Activated naive CD8-positive, alpha-beta T cell treated with anti-CD3 and anti-CD28 coated beads, Interleukin-2, amount 10 ng/mL, durations not matched to agents 7 days and 5 days (primary cell): ENCODE measurements around the gene CYP4F3. TPM values are rescaled to one million over a fixed set of nuclear protein-coding genes. Genes with fewer than 3 reads are reported as not detected.
"Not testable (repeated sequence)": the region's sequence is repeated elsewhere in the genome, so short reads cannot be mapped to it uniquely, and the experiment has no call there.

Source experiments
- ATAC-seq: fragments of 150-1000 bp; cut with Tn5 transposase; one replicate; pipeline ENCODE4 v1.10.0; 2021; ENCODE audit warnings: low read depth, moderate library complexity
- POLR2A ChIA-PET: fragments of 350-600 bp; sonication (Branson Sonifier 250); formaldehyde crosslinking; loops from one replicate; lab custom pipeline; 2021; ENCODE audit warnings: antibody characterized with exemption; lab: Charles Lee
- DNase-seq: peaks from one replicate; pipeline ENCODE4 v3.0.0; 2021
- H3K27ac Mint-ChIP-seq: one replicate; pipeline ENCODE4 v1.8.0; 2022; ENCODE audit warnings: mild to moderate bottlenecking, mixed read lengths
- H3K27me3 Mint-ChIP-seq: one replicate; pipeline ENCODE4 v1.8.0; 2022; ENCODE audit warnings: mild to moderate bottlenecking, moderate library complexity, mixed read lengths
- H3K36me3 Mint-ChIP-seq: one replicate; pipeline ENCODE4 v1.8.0; 2021; ENCODE audit warnings: mild to moderate bottlenecking, mixed read lengths
- H3K4me1 Mint-ChIP-seq: one replicate; pipeline ENCODE4 v1.8.0; 2021; ENCODE audit warnings: mixed read lengths
- H3K4me3 Mint-ChIP-seq: one replicate; pipeline ENCODE4 v1.8.0; 2022; ENCODE audit warnings: mild to moderate bottlenecking, moderate library complexity, mixed read lengths
- H3K9me3 Mint-ChIP-seq: one replicate; pipeline ENCODE4 v1.8.0; 2021; ENCODE audit warnings: mixed read lengths
- total RNA-seq, 2 experiments: library from RNA; stranded (reverse); gene quantifications; one replicate each; pipeline ENCODE4 v1.2.3, GENCODE V29; 2021

CYP4F3 gene
- total RNA-seq, 2 experiments from 2014 or later, result not detected

GRCh38 chr19:15666883-15667282 lies 26.2 kb downstream of the CYP4F3 start:
- no peaks in the 10 kb centered on the region for H3K36me3 Mint-ChIP-seq
- no peaks in the 10 kb centered on the region for H3K4me1 Mint-ChIP-seq
- no peaks in the 10 kb centered on the region for H3K27me3 Mint-ChIP-seq
- no peak overlapping the region for H3K4me3 Mint-ChIP-seq
- DNase-seq, result no peak
- no peaks in the 10 kb centered on the region for H3K9me3 Mint-ChIP-seq
- no peak overlapping the region for H3K27ac Mint-ChIP-seq
- POLR2A ChIA-PET, result no interaction called here
- no peak for ATAC-seq

- Mint-ChIP-seq H3K9me3 (no peaks in the 10 kb centered on the region), H3K27ac (no peak overlapping the region), H3K4me3 (no peak overlapping the region), H3K27me3 (no peaks in the 10 kb centered on the region), H3K36me3 (no peaks in the 10 kb centered on the region), H3K4me1 (peaks cover under 1% of the 10 kb centered on the region)
- DNase-seq (no peak), ATAC-seq (no peak)
- POLR2A ChIA-PET, result no interaction called here
Observed at GRCh38 chr19:15669440-15669839, 28.7 kb downstream of the CYP4F3 start.

GRCh38 chr19:15669891-15670290 lies 29.2 kb downstream of the CYP4F3 start:
- H3K36me3 Mint-ChIP-seq, result no peaks in the 10 kb centered on the region
- H3K27ac Mint-ChIP-seq, result no peak overlapping the region
- H3K4me1 Mint-ChIP-seq, result peaks cover 3% of the 10 kb centered on the region
- H3K4me3 Mint-ChIP-seq, result no peak overlapping the region
- no peaks in the 10 kb centered on the region for H3K27me3 Mint-ChIP-seq
- DNase-seq (no peak), ATAC-seq (no peak)
- H3K9me3 Mint-ChIP-seq, result no peaks in the 10 kb centered on the region
- POLR2A ChIA-PET, result no interaction called here

- Mint-ChIP-seq H3K4me1 (peaks cover 3% of the 10 kb centered on the region), H3K27me3 (no peaks in the 10 kb centered on the region), H3K27ac (no peak overlapping the region), H3K36me3 (no peaks in the 10 kb centered on the region), H3K9me3 (no peaks in the 10 kb centered on the region), H3K4me3 (no peak overlapping the region)
- POLR2A ChIA-PET, result no interaction called here
- DNase-seq, result no peak
- ATAC-seq, result no peak
Observed at GRCh38 chr19:15671237-15671821, 30.6 kb downstream of the CYP4F3 start.

GRCh38 chr19:15671891-15672579 lies 31.3 kb downstream of the CYP4F3 start:
- no peak for ATAC-seq
- no peak for DNase-seq
- Mint-ChIP-seq H3K36me3 (no peaks in the 10 kb centered on the region), H3K27me3 (no peaks in the 10 kb centered on the region), H3K4me1 (peaks cover 3% of the 10 kb centered on the region), H3K27ac (no peak overlapping the region), H3K4me3 (no peak overlapping the region), H3K9me3 (no peaks in the 10 kb centered on the region)
- POLR2A ChIA-PET, result no interaction called here

GRCh38 chr19:15672580-15673175 lies 32.0 kb downstream of the CYP4F3 start, which contains the start of gene CYP4F12:
Gene CYP4F12, plus strand, starts transcription at chr19:15673087. Its CDS starts 443 bp downstream, at chr19:15673530.
- DNase-seq, result no peak
- Mint-ChIP-seq H3K9me3 (no peaks in the 10 kb centered on the region), H3K4me1 (peaks cover 3% of the 10 kb centered on the region), H3K27me3 (no peaks in the 10 kb centered on the region), H3K4me3 (no peak within 1 kb of the TSS), H3K27ac (no peak within 1 kb of the TSS), H3K36me3 (no peaks in the 10 kb centered on the region)
- no peak for ATAC-seq
- POLR2A ChIA-PET, result no interaction called here

GRCh38 chr19:15673176-15673654 lies 32.5 kb downstream of the CYP4F3 start:
- Mint-ChIP-seq H3K27me3 (no peaks in the 10 kb centered on the region), H3K9me3 (no peaks in the 10 kb centered on the region), H3K36me3 (no peaks in the 10 kb centered on the region), H3K4me1 (peaks cover 3% of the 10 kb centered on the region), H3K27ac (no peak overlapping the region), H3K4me3 (no peak overlapping the region)
- DNase-seq (no peak), ATAC-seq (no peak)
- POLR2A ChIA-PET, result no interaction called here

- no peak for ATAC-seq
- Mint-ChIP-seq H3K27ac (no peak overlapping the region), H3K4me3 (no peak overlapping the region), H3K4me1 (peaks cover 3% of the 10 kb centered on the region), H3K27me3 (no peaks in the 10 kb centered on the region), H3K36me3 (no peaks in the 10 kb centered on the region), H3K9me3 (no peaks in the 10 kb centered on the region)
- POLR2A ChIA-PET, result no interaction called here
- DNase-seq, result no peak
Observed at GRCh38 chr19:15675560-15675959, 34.9 kb downstream of the CYP4F3 start.

GRCh38 chr19:15679089-15679488 lies 38.4 kb downstream of the CYP4F3 start:
- Mint-ChIP-seq H3K27me3 (no peaks in the 10 kb centered on the region), H3K36me3 (no peaks in the 10 kb centered on the region), H3K9me3 (no peaks in the 10 kb centered on the region), H3K4me3 (no peak overlapping the region), H3K4me1 (peaks cover 3% of the 10 kb centered on the region), H3K27ac (no peak overlapping the region)
- POLR2A ChIA-PET, result no interaction called here
- DNase-seq (no peak), ATAC-seq (no peak)

- H3K27ac Mint-ChIP-seq, H3K4me3 Mint-ChIP-seq, H3K9me3 Mint-ChIP-seq, ATAC-seq, H3K36me3 Mint-ChIP-seq, DNase-seq, H3K4me1 Mint-ChIP-seq, H3K27me3 Mint-ChIP-seq, POLR2A ChIA-PET: not testable (repeated sequence)
Observed at GRCh38 chr19:15679865-15680264, 39.2 kb downstream of the CYP4F3 start.

- no peaks in the 10 kb centered on the region for H3K36me3 Mint-ChIP-seq
- H3K27me3 Mint-ChIP-seq, result peaks cover 2% of the 10 kb centered on the region
- no peaks in the 10 kb centered on the region for H3K9me3 Mint-ChIP-seq
- ATAC-seq, result no peak
- H3K4me1 Mint-ChIP-seq, result no peaks in the 10 kb centered on the region
- H3K4me3 Mint-ChIP-seq, result no peak overlapping the region
- H3K27ac Mint-ChIP-seq, result no peak overlapping the region
- POLR2A ChIA-PET, result no interaction called here
- DNase-seq, result no peak
Observed at GRCh38 chr19:15680478-15681322, 40.0 kb downstream of the CYP4F3 start.

- Mint-ChIP-seq H3K27me3 (peaks cover 4% of the 10 kb centered on the region), H3K9me3 (peaks cover 1% of the 10 kb centered on the region), H3K4me3 (no peak overlapping the region), H3K4me1 (no peaks in the 10 kb centered on the region), H3K27ac (no peak overlapping the region), H3K36me3 (no peaks in the 10 kb centered on the region)
- POLR2A ChIA-PET, result no interaction called here
- no peak for ATAC-seq
- no peak for DNase-seq
Observed at GRCh38 chr19:15683411-15683810, 42.7 kb downstream of the CYP4F3 start.

GRCh38 chr19:15684828-15685227 lies 44.1 kb downstream of the CYP4F3 start:
- H3K27ac Mint-ChIP-seq, result no peak overlapping the region
- H3K4me1 Mint-ChIP-seq, result no peaks in the 10 kb centered on the region
- H3K9me3 Mint-ChIP-seq, result peaks cover 5% of the 10 kb centered on the region
- DNase-seq (peak; percentile 45), ATAC-seq (no peak)
- peaks cover 4% of the 10 kb centered on the region for H3K27me3 Mint-ChIP-seq
- H3K36me3 Mint-ChIP-seq, result no peaks in the 10 kb centered on the region
- POLR2A ChIA-PET, result no interaction called here
- no peak overlapping the region for H3K4me3 Mint-ChIP-seq
